ENCODE results near the gene HP.

Gene HP

DNA sequence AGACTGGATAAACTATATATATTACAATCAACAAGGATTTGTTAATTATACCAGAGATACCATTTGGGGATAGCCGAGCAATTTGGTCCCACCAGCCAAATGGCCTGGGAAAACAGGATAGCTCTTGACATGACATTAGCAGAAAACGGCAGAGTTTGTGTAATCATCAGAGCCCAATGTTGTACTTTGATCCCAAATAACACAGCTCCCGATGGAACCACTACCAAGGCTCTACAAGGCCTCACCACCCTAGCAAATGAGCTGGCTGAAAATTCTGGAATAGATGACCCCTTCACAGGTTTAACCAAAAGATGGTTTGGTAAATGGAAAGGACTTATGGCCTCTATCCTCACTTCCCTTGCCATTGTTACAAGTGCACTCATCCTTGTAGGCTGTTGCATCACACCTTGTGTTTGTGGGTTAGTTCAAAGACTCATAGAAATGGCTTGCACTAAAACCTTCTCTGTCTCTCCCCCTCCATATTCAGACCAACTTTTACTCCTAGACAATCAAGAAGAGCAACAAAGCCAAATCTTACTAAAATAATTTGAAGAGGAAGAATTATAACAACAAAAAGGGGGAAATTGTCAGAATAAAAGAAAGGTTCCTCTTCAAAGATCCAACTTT is 29.6 kb downstream of the HP start:
- no peak for DNase-seq (ENCODE audit: low read depth in 1 of 2, low spot score in 1 of 2)

DNA sequence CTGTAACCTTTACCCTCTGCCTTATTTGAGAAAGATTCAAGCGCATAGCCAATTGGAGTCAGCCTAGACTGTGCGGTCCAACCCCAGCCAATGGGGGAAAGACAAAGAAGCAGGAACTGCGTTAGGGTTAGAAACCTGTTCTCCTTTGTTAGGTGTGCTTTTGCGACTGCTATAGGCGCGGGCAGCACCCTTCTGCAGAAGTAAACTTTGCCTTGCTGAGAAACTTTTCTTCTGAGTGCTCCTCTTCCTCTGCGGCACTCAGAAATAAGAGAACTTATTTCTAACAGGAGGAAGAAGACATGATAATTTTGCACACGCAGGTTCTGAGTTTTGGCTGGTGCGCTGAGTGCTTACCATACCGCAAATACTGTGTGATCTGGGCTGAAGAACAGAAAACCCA is 30.1 kb downstream of the HP start:
- no peak for DNase-seq (ENCODE audit: low read depth in 1 of 2, low spot score in 1 of 2)

DNA sequence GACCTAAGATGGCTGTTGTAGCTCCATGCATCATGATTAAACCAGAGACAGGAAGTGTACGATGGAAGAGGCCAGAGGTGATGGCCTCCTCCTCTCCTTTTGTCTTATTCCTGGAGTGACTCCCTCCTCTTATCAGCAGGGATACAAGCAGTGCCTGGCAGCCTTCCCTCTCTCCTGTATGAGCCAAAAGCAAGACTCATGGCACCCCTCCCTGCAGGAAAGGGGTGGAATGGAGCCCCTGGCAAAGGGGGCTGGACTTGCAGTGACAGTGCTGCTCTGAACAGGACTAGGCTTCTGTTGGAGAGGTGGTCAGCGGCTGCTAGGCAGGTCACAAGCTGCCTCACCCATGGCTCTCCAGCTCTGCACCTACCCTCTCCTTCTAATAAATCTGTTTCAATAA is 30.7 kb downstream of the HP start:
- no peak for DNase-seq (ENCODE audit: low read depth in 1 of 2, low spot score in 1 of 2)

DNA sequence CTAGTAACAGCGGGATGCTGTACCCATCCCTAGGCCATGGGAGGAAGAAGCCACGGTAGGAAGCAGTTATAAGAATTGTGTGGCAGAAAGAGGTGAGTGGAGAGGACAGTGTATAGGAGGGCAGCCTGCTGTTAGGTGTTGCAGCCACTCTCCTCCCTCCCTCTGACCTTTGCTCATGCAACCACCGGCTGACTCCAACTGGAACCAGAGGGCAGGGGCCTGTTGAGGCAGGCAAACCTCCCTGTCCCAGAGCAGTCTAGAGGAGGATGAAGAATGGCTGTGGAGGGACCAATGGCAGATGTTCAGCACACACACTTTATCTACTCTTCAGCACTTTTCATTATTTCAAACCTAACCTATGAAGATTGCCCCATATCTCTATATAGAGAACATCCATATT is 36.9 kb downstream of the HP start:
- DNase-seq (ENCODE audit: low read depth in 1 of 2, low spot score in 1 of 2): no peak

DNA sequence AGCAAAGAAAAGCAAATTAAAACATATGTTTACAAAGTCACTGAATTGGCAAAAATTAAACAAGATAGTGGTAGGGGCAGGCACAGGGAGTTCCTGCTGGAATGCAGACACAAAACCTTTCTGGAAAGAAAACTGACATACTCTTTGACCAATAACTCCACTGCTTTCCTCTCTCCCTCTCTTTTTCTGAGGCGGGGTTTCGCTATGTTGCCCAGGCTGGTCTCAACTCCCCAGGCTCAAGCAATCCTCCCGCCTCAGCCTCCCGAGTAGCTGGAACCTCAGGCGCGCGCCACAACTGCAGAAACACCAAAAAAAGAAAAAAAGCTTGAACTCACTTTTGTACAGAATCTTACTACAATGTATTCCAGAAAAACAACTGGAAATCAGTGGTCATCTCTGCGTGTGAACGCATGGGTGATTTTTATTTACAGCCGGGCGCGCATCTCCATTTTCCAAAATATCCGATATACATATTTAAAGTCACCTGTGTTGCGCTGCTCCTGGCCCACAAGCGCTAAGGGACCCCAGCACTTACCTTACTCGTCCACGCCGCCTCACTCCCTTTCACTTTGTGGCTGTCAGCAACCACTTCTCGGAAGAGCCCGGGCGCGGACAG is 38.6 kb downstream of the HP start:
- DNase-seq (ENCODE audit: low read depth in 1 of 2, low spot score in 1 of 2): no peak

DNA sequence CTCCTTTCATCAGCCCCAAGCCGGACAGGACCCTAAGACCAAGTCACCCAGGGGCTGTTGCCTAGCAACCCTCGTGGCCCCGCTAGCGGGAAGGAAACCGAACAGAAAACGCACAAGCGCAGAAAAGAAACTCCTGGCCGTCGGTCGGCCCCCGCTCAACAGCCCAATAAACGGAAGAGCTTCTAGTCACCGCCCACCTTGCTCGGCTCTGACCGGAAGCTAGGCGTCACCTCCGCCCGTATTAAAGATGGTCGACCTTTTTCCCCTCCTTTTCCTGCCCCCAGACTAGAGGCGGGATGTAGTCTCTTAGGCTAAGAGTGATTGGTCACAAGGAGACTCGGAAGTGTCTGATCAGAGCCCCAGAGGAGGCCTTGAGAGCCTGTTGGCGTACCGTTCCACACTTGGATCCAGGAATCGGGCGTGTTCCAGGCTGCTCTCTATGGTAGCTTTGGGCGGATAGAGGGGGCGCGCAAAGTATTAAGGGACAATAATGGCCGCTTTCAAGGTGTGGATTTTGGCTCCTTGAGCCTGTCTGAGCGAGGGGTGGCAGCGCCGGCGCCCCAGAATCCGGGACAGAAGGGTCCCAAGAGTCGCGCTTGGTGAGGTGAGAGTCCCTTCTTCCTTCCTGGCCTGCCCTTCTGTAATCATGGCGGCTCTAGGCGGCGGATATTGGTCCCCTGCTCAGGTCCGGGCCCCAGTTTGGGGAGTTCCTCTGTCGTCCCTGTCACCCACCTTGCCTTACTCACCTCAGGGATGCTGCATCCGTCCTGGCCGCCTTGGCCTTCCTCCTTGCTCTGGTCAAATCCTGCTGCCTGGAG is 39.4 kb downstream of the HP start, which contains the start of the genes DHX38 and TXNL4B:
Gene DHX38 (plus strand): TSS at position 400 of the 818 bp plus-strand sequence. CDS start 2,311 bp downstream, outside the sequence.
Gene TXNL4B (minus strand): TSS at position 173 of the 818 bp plus-strand sequence. CDS start 2,871 bp downstream, outside the sequence.
- peak; percentile 70 to 82 for DNase-seq (ENCODE audit: low read depth in 1 of 2, low spot score in 1 of 2)

DNA sequence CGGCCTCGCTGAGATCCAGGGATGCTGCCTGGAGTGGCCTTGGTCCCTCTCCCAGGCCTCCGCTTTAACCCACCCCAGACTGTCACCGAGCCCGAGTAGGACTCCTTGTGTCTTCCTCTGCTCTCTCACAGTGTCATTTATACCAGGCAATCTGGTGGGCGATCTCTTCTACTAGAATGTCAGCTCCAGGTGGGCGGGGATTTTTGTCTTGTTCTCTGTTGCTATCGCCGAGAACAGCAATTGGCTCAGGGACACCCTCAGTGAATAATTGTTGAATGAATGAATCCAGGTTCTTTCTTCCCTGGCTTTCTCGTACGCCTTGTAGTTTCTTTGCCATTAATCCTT is 39.9 kb downstream of the HP start:
- peak in 1 of 2 donors; percentile 13 for DNase-seq (ENCODE audit: low read depth in 1 of 2, low spot score in 1 of 2)

DNA sequence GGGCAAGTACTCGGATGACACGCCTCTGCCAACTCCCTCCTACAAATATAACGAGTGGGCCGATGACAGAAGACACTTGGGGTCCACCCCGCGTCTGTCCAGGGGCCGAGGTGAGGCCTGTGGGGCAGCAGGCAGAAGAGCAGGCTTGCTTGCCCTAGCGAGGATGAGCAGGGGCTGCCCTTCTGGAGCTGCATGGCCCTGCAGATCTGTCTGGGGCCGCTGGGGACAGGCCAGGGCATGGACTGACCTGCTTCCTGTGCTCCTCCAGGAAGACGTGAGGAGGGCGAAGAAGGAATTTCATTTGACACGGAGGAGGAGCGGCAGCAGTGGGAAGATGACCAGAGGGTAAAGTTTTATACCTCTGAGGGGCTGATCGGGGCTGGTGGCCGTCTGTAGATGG is 44.6 kb downstream of the HP start:
- DNase-seq (ENCODE audit: low read depth in 1 of 2, low spot score in 1 of 2): no peak

DNA sequence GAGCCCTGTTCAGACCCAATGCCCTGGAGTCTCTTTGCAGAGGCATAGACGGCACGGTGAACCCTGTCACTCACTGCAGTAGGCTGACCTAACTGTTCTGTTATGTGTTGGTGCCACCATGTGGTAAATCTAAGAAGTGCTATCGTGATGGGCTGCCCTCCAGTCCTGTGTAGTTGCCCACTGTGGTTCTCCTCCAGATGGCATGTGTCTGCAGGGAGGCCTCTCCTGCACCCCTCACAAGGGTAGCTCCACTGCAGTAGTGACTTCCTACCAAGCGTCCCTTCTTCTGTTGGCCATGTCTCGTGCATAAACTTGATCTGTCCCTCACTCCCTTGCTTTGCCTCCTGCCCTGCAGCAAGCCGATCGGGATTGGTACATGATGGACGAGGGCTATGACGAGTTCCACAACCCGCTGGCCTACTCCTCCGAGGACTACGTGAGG is 45.1 kb downstream of the HP start:
- DNase-seq (ENCODE audit: low read depth in 1 of 2, low spot score in 1 of 2): no peak

DNA sequence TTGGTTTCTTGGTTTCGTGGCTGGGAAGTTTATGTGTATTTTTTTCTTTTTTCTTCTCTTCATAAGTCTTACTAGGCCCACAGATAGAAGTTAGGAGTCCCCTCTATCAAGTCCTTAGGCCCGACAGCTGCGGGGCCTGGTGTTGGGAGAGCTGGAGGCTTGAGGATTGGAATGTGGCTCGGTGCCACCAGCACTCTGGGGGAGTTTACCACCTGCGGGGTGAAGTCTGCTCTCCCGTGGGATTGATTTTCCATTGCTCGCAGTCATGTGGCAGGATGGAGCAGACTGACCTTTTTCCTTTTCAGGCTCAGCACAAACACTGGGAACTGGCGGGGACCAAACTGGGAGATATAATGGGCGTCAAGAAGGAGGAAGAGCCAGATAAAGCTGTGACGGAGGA is 46.9 kb downstream of the HP start:
- DNase-seq (ENCODE audit: low read depth in 1 of 2, low spot score in 1 of 2): no peak

DNA sequence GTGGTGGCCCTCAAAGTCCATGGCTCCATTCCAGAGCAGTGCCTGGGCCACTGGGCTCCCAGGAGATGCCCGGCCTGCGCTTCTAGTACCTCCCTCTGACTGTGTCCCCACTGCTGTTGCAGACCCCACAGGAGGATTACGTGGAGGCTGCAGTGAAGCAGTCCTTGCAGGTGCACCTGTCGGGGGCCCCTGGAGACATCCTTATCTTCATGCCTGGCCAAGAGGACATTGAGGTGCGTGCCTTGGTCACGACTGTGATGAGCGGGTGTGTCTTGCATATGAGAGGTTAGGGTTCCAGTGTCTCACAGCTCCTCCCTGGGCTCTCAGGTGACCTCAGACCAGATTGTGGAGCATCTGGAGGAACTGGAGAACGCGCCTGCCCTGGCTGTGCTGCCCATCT is 50.6 kb downstream of the HP start:
- DNase-seq (ENCODE audit: low read depth in 1 of 2, low spot score in 1 of 2): no peak

DNA sequence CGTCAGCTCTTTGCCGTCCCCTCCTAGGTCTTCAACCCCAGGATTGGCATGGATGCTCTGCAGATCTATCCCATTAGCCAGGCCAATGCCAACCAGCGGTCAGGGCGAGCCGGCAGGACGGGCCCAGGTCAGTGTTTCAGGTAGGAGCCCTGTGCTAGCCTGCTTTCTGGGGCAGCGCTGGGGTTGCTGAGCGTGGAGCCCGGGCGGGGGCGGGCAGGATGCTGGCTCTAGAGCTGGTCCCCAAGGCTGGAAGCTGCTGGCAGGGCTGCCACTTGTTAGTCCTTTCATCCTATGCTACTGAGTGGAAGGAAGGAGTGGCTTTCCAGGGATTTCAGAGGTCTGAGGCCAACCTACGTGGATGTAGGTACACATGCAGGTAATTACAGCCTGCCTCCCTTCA is 51.7 kb downstream of the HP start:
- no peak for DNase-seq (ENCODE audit: low read depth in 1 of 2, low spot score in 1 of 2)

DNA sequence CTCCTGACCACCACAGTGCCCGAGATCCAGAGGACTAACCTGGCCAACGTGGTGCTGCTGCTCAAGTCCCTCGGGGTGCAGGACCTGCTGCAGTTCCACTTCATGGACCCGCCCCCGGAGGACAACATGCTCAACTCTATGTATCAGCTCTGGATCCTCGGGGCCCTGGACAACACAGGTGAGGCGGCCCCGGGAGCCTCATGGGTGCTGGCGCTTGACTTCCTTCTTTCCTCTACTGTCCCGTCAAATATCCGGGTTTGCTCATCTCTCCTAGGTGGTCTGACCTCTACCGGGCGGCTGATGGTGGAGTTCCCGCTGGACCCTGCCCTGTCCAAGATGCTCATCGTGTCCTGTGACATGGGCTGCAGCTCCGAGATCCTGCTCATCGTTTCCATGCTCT is 53.1 kb downstream of the HP start:
- DNase-seq (ENCODE audit: low read depth in 1 of 2, low spot score in 1 of 2): no peak

DNA sequence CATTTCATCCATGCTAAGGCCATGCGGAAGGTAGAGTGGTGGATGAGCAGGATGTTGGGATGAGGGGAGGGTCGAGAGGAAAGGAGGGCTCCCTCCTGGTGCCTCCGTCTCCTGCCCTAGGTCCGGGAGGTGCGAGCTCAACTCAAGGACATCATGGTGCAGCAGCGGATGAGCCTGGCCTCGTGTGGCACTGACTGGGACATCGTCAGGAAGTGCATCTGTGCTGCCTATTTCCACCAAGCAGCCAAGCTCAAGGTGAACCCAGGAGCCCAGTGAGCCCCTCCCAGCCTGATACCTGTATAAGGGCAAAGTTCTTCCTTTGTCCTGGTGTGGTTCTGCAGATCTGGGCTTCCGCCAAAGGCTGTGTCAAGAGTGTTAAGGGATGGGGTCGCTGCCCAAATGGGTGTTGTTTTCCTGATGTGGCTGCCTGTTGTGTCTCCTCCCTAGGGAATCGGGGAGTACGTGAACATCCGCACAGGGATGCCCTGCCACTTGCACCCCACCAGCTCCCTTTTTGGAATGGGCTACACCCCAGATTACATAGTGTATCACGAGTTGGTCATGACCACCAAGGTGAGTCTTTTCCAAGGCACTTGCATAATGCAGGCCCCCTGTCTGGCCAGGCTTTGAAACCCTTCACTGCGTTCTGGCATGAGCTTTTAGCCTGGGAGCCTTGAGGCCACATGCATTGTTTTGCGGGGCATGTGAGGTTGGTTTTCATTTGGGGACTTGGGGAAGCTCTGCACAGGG is 54.2 kb downstream of the HP start:
- DNase-seq (ENCODE audit: low read depth in 1 of 2, low spot score in 1 of 2): no peak

DNA sequence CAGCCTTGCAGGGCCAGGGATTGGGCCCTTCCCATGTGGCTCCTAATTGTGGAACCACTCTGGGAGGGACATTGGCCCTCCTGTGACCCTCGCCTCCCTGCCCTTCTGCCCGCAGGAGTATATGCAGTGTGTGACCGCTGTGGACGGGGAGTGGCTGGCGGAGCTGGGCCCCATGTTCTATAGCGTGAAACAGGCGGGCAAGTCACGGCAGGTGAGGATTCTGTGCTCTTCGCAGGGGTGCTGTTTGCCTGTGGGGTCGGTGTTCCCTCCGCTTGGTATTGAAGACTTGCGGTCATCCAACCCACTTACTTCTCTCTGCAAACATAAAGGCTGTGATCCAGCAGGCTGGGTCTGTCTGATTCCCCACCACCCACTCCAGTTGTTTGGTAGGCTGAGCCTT is 55.0 kb downstream of the HP start:
- no peak for DNase-seq (ENCODE audit: low read depth in 1 of 2, low spot score in 1 of 2)

DNA sequence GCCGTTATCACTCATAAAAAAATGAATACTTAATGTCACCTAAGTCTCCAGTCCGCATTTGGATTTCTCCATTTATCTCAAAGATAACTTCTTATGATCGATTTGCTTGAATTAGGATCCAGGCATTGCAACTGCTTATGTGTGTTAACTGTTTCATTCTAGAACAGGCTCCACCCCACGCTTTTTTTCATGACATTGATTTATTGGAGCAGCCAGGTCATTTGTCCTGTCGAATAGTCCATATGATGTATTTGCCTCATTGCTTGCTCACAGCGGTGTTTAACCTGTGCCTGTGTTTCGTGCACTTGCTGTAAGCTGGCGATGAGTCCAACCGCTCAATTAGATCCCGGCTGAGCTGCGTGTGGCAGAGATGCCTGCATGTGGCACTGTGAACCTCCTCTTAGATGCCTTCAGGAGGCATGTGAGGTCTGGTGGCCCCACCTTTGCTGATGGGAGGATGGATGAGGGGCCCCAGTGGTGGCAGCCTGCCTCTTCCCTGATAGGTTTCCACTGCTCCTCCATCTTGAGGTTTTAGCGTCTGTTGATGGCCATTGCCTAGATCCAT is 55.7 kb downstream of the HP start:
- DNase-seq (ENCODE audit: low read depth in 1 of 2, low spot score in 1 of 2): no peak
